ENCODE results near the gene ESRRG.
A peak's percentile ranks its signal among the peaks of the same experiment; 100 is the strongest.
"Not testable (repeated sequence)": the region's sequence is repeated elsewhere in the genome, so short reads cannot be mapped to it uniquely, and the experiment has no call there.

Gene ESRRG

GRCh38 chr1:216535751-216536150 is 187.5 kb downstream of the ESRRG start:
- TF ChIP-seq CTCF (conservative IDR thresholded peaks at IDR 0.05; ENCODE audit: low read depth, low read length), result no peak
- H3K4me3 ChIP-seq (ENCODE audit: low read length), result no peak overlapping the region
- DNase-seq (ENCODE audit: low read depth), result no peak

- no peak overlapping the region for H3K4me3 ChIP-seq (ENCODE audit: low read length)
- TF ChIP-seq CTCF (conservative IDR thresholded peaks at IDR 0.05; ENCODE audit: low read depth, low read length), result no peak
- no peak for DNase-seq (ENCODE audit: low read depth)
Measured at GRCh38 chr1:216535059-216535458, 188.2 kb downstream of the ESRRG start.

- no peak overlapping the region for H3K4me3 ChIP-seq (ENCODE audit: low read length)
- TF ChIP-seq CTCF (conservative IDR thresholded peaks at IDR 0.05; ENCODE audit: low read depth, low read length), result no peak
- no peak for DNase-seq (ENCODE audit: low read depth)
Measured at GRCh38 chr1:216533776-216534175, 189.5 kb downstream of the ESRRG start.

- H3K4me3 ChIP-seq (ENCODE audit: low read length), result peak overlapping the region; percentile 1
- DNase-seq (ENCODE audit: low read depth), result peak; percentile 46
- TF ChIP-seq CTCF (conservative IDR thresholded peaks at IDR 0.05; ENCODE audit: low read depth, low read length), result no peak
Measured at GRCh38 chr1:216532251-216532798, 190.9 kb downstream of the ESRRG start.

GRCh38 chr1:216531263-216532239 is 191.7 kb downstream of the ESRRG start:
- no peak for DNase-seq (ENCODE audit: low read depth)
- no peak for TF ChIP-seq CTCF (conservative IDR thresholded peaks at IDR 0.05; ENCODE audit: low read depth, low read length)
- peak overlapping the region; percentile 1 for H3K4me3 ChIP-seq (ENCODE audit: low read length)

GRCh38 chr1:216529851-216530250 is 193.4 kb downstream of the ESRRG start:
- not testable (repeated sequence) for DNase-seq (ENCODE audit: low read depth); H3K4me3 ChIP-seq (ENCODE audit: low read length)

- no peak for TF ChIP-seq CTCF (conservative IDR thresholded peaks at IDR 0.05; ENCODE audit: low read depth, low read length)
- DNase-seq (ENCODE audit: low read depth), result no peak
- no peak overlapping the region for H3K4me3 ChIP-seq (ENCODE audit: low read length)
Measured at GRCh38 chr1:216528816-216529215, 194.4 kb downstream of the ESRRG start.

Data from retinal pigment epithelial cell (primary cell).